ENCODE data around the gene LACTB. TPM values are rescaled to one million over a fixed set of nuclear protein-coding genes. Genes with fewer than 3 reads are reported as not detected.
"Not testable (repeated sequence)": the region's sequence is repeated elsewhere in the genome, so short reads cannot be mapped to it uniquely, and the experiment has no call there.

Gene LACTB
- total RNA-seq, 1 donor = 37.7 TPM

- no peak overlapping the region for H3K4me3 ChIP-seq (ENCODE audit: low read length)
These were observed 16.9 kb upstream of the LACTB start for GRCh38 chr15:63104727-63105126.

GRCh38 chr15:63105354-63105753, 16.3 kb upstream of the LACTB start:
- not testable (repeated sequence) for H3K4me3 ChIP-seq (ENCODE audit: low read length); H3K27me3 ChIP-seq (ENCODE audit: insufficient read depth, low read length); H3K9me3 ChIP-seq (ENCODE audit: low read depth, low read length)
- H3K4me1 ChIP-seq (ENCODE audit: insufficient read depth, low read length) = peaks cover 17% of the 10 kb centered on the region

More at GRCh38 chr15:63104727-63105126, 16.9 kb upstream of the LACTB start:
- Histone ChIP-seq H3K9me3 (ENCODE audit: low read depth, low read length) (no peaks in the 10 kb centered on the region), H3K27me3 (ENCODE audit: insufficient read depth, low read length) (no peaks in the 10 kb centered on the region), H3K4me1 (ENCODE audit: insufficient read depth, low read length) (peaks cover 17% of the 10 kb centered on the region)

GRCh38 chr15:63107895-63108546, 13.6 kb upstream of the LACTB start:
- Histone ChIP-seq H3K9me3 (ENCODE audit: low read depth, low read length) (no peaks in the 10 kb centered on the region), H3K4me3 (ENCODE audit: low read length) (no peak overlapping the region), H3K27me3 (ENCODE audit: insufficient read depth, low read length) (no peaks in the 10 kb centered on the region), H3K4me1 (ENCODE audit: insufficient read depth, low read length) (peaks cover 17% of the 10 kb centered on the region)

GRCh38 chr15:63109498-63109897, 12.2 kb upstream of the LACTB start:
- no peak overlapping the region for H3K4me3 ChIP-seq (ENCODE audit: low read length)
- no peaks in the 10 kb centered on the region for H3K9me3 ChIP-seq (ENCODE audit: low read depth, low read length)
- no peaks in the 10 kb centered on the region for H3K27me3 ChIP-seq (ENCODE audit: insufficient read depth, low read length)
- H3K4me1 ChIP-seq (ENCODE audit: insufficient read depth, low read length) = peaks cover 4% of the 10 kb centered on the region

GRCh38 chr15:63109920-63110319, 11.7 kb upstream of the LACTB start:
- no peaks in the 10 kb centered on the region for H3K4me1 ChIP-seq (ENCODE audit: insufficient read depth, low read length)
- no peak overlapping the region for H3K4me3 ChIP-seq (ENCODE audit: low read length)
- no peaks in the 10 kb centered on the region for H3K27me3 ChIP-seq (ENCODE audit: insufficient read depth, low read length)
- H3K9me3 ChIP-seq (ENCODE audit: low read depth, low read length) = no peaks in the 10 kb centered on the region

GRCh38 chr15:63110428-63111026, 11.1 kb upstream of the LACTB start:
- Histone ChIP-seq H3K4me3 (ENCODE audit: low read length) (no peak overlapping the region), H3K9me3 (ENCODE audit: low read depth, low read length) (no peaks in the 10 kb centered on the region), H3K27me3 (ENCODE audit: insufficient read depth, low read length) (no peaks in the 10 kb centered on the region), H3K4me1 (ENCODE audit: insufficient read depth, low read length) (no peaks in the 10 kb centered on the region)

- Histone ChIP-seq H3K9me3 (ENCODE audit: low read depth, low read length) (no peaks in the 10 kb centered on the region), H3K4me1 (ENCODE audit: insufficient read depth, low read length) (no peaks in the 10 kb centered on the region), H3K4me3 (ENCODE audit: low read length) (no peak overlapping the region), H3K27me3 (ENCODE audit: insufficient read depth, low read length) (no peaks in the 10 kb centered on the region)
These were observed 10.2 kb upstream of the LACTB start for GRCh38 chr15:63111481-63111880.

- Histone ChIP-seq H3K4me3 (ENCODE audit: low read length) (no peak overlapping the region), H3K27me3 (ENCODE audit: insufficient read depth, low read length) (no peaks in the 10 kb centered on the region), H3K9me3 (ENCODE audit: low read depth, low read length) (no peaks in the 10 kb centered on the region)
These were observed 8.8 kb upstream of the LACTB start for GRCh38 chr15:63112871-63113270.

GRCh38 chr15:63114465-63114864, 7.2 kb upstream of the LACTB start:
- H3K27me3 ChIP-seq (ENCODE audit: insufficient read depth, low read length) = no peaks in the 10 kb centered on the region
- peaks cover 6% of the 10 kb centered on the region for H3K9me3 ChIP-seq (ENCODE audit: low read depth, low read length)
- H3K4me1 ChIP-seq (ENCODE audit: insufficient read depth, low read length) = no peaks in the 10 kb centered on the region
- no peak overlapping the region for H3K4me3 ChIP-seq (ENCODE audit: low read length)

More at GRCh38 chr15:63112871-63113270, 8.8 kb upstream of the LACTB start:
- H3K4me1 ChIP-seq (ENCODE audit: insufficient read depth, low read length) = no peaks in the 10 kb centered on the region

- Histone ChIP-seq H3K9me3 (ENCODE audit: low read depth, low read length) (peaks cover 11% of the 10 kb centered on the region), H3K4me3 (ENCODE audit: low read length) (no peak overlapping the region), H3K4me1 (ENCODE audit: insufficient read depth, low read length) (peaks cover 9% of the 10 kb centered on the region), H3K27me3 (ENCODE audit: insufficient read depth, low read length) (no peaks in the 10 kb centered on the region)
These were observed 2.8 kb upstream of the LACTB start for GRCh38 chr15:63118854-63119253.

GRCh38 chr15:63122002-63122875, 578 bp downstream of the LACTB start:
- no peaks in the 10 kb centered on the region for H3K27me3 ChIP-seq (ENCODE audit: insufficient read depth, low read length)

GRCh38 chr15:63124506-63124905, 2.8 kb downstream of the LACTB start:
- H3K9me3 ChIP-seq (ENCODE audit: low read depth, low read length) = peaks cover 5% of the 10 kb centered on the region
- H3K4me1 ChIP-seq (ENCODE audit: insufficient read depth, low read length) = peaks cover 9% of the 10 kb centered on the region
- no peaks in the 10 kb centered on the region for H3K27me3 ChIP-seq (ENCODE audit: insufficient read depth, low read length)
- no peak overlapping the region for H3K4me3 ChIP-seq (ENCODE audit: low read length)

More at GRCh38 chr15:63122002-63122875, 578 bp downstream of the LACTB start:
- H3K9me3 ChIP-seq (ENCODE audit: low read depth, low read length) = peaks cover 11% of the 10 kb centered on the region
- H3K4me1 ChIP-seq (ENCODE audit: insufficient read depth, low read length) = peaks cover 9% of the 10 kb centered on the region
- peak overlapping the region; percentile 87 for H3K4me3 ChIP-seq (ENCODE audit: low read length)

GRCh38 chr15:63126726-63127125, 5.1 kb downstream of the LACTB start:
- Histone ChIP-seq H3K4me1 (ENCODE audit: insufficient read depth, low read length) (peaks cover 4% of the 10 kb centered on the region), H3K27me3 (ENCODE audit: insufficient read depth, low read length) (no peaks in the 10 kb centered on the region), H3K4me3 (ENCODE audit: low read length) (no peak overlapping the region), H3K9me3 (ENCODE audit: low read depth, low read length) (no peaks in the 10 kb centered on the region)

GRCh38 chr15:63133786-63134185, 12.1 kb downstream of the LACTB start:
- Histone ChIP-seq H3K4me3 (ENCODE audit: low read length) (no peak overlapping the region), H3K4me1 (ENCODE audit: insufficient read depth, low read length) (peaks cover 19% of the 10 kb centered on the region), H3K27me3 (ENCODE audit: insufficient read depth, low read length) (no peaks in the 10 kb centered on the region), H3K9me3 (ENCODE audit: low read depth, low read length) (no peaks in the 10 kb centered on the region)

GRCh38 chr15:63134245-63134985, 12.8 kb downstream of the LACTB start:
- peaks cover 19% of the 10 kb centered on the region for H3K4me1 ChIP-seq (ENCODE audit: insufficient read depth, low read length)
- H3K9me3 ChIP-seq (ENCODE audit: low read depth, low read length) = no peaks in the 10 kb centered on the region
- no peaks in the 10 kb centered on the region for H3K27me3 ChIP-seq (ENCODE audit: insufficient read depth, low read length)
- H3K4me3 ChIP-seq (ENCODE audit: low read length) = no peak overlapping the region
